K562 (cell line): ENCODE data around the gene TBL2. TPM values are rescaled to one million over a fixed set of nuclear protein-coding genes. Genes with fewer than 3 reads are reported as not detected.

Source experiments
- BRCA1 ChIP-seq, 2 experiments: fragments of 450-650 bp in 1 of 2; sonication (generic) in 1 of 2; formaldehyde crosslinking in 1 of 2; IDR thresholded peaks; 2 replicates each; pipeline versions ENCODE4 v1.5.0 to v1.6.1; 2017 to 2020; ENCODE audit warnings: mild to moderate bottlenecking in 1 of 2, missing genetic modification reagents in 1 of 2
- BRD4 ChIP-seq: fragments of 200-600 bp; sonication (generic); IDR thresholded peaks from 2 replicates; pipeline ENCODE4 v1.6.1; 2017; ENCODE audit warnings: inconsistent platforms
- CBFA2T2 ChIP-seq: fragments of 450-650 bp; conservative IDR thresholded peaks from 2 replicates; pipeline ENCODE4 v1.6.1; 2017; ENCODE audit warnings: mild to moderate bottlenecking
- CBX8 ChIP-seq: fragments of 200-600 bp; sonication (generic); IDR thresholded peaks from 2 replicates; pipeline ENCODE4 v1.6.1; 2012; ENCODE audit warnings: borderline replicate concordance, mixed run types, low read depth, mild to moderate bottlenecking, moderate library complexity, mixed read lengths, low read length, control low read depth, inconsistent platforms; ENCODE audit not compliant: poor library complexity, severe bottlenecking; ENCODE audit errors: extremely low read depth
- DNMT1 ChIP-seq: fragments of 450-650 bp; IDR thresholded peaks from 2 replicates; pipeline ENCODE4 v1.6.1; 2016; ENCODE audit warnings: antibody characterized with exemption, mild to moderate bottlenecking
- DPF2 ChIP-seq: fragments of 450-650 bp; IDR thresholded peaks from 2 replicates; pipeline ENCODE4 v1.6.1; 2016
- FOS ChIP-seq: IDR thresholded peaks from 3 replicates; pipeline ENCODE4 v1.6.1; 2011; ENCODE audit not compliant: insufficient read length; ENCODE audit errors: extremely low read depth
- MTA2 ChIP-seq: fragments of 450-650 bp; IDR thresholded peaks from 2 replicates; pipeline ENCODE4 v1.6.1; 2016; ENCODE audit warnings: low read depth
- NEUROD1 ChIP-seq: fragments of 150-350 bp; IDR thresholded peaks from 2 replicates; pipeline ENCODE4 v1.6.1; 2014; ENCODE audit warnings: borderline replicate concordance, low read length, low read depth; ENCODE audit not compliant: partially characterized antibody
- NFIX ChIP-seq: fragments of 250-450 bp; sonication (Bioruptor Pico); IDR thresholded peaks from 2 replicates; pipeline ENCODE4 v1.4.0; 2020; ENCODE audit warnings: low read depth, mild to moderate bottlenecking, moderate library complexity
- NR2C2 ChIP-seq, 2 experiments: fragments of 200-800 bp in 1 of 2; sonication (Bioruptor generic) in 1 of 2; sonication (generic) in 1 of 2; formaldehyde crosslinking in 1 of 2; IDR thresholded peaks; 2 replicates each; pipeline versions ENCODE4 v1.6.1 to v1.8.0; 2016 to 2022; ENCODE audit warnings: mild to moderate bottlenecking in 1 of 2, missing compliant biosample characterization in 1 of 2, missing genetic modification characterization in 1 of 2, missing genetic modification reagents in 1 of 2
- OTX1 ChIP-seq: fragments of 450-650 bp; formaldehyde crosslinking; IDR thresholded peaks from 2 replicates; pipeline ENCODE4 v1.4.0; 2022; ENCODE audit warnings: mild to moderate bottlenecking
- RBM17 ChIP-seq: fragments of 200-400 bp; formaldehyde crosslinking; IDR thresholded peaks from 2 replicates; pipeline ENCODE4 v1.6.1; 2017; ENCODE audit warnings: low read depth, mild to moderate bottlenecking, low read length, borderline replicate concordance
- TARDBP ChIP-seq: fragments of 450-650 bp; IDR thresholded peaks from 2 replicates; pipeline ENCODE4 v1.6.1; 2016
- ZBED1 ChIP-seq: IDR thresholded peaks from 2 replicates; pipeline ENCODE4 v1.6.1; 2014
- ZBTB26 ChIP-seq: fragments of 450-650 bp; formaldehyde crosslinking; IDR thresholded peaks from 2 replicates; pipeline ENCODE4 v1.4.0; 2022; ENCODE audit warnings: missing genetic modification characterization
- ZC3H4 ChIP-seq: sonication (generic); formaldehyde crosslinking; IDR thresholded peaks from 2 replicates; pipeline ENCODE4 v1.9.0; 2021; ENCODE audit warnings: missing genetic modification reagents, borderline replicate concordance
- ZNF143 ChIP-seq: sonication (generic); formaldehyde crosslinking; IDR thresholded peaks from 2 replicates; pipeline ENCODE4 v1.9.0; 2022; ENCODE audit warnings: mild to moderate bottlenecking, missing genetic modification reagents
- ZNF41 ChIP-seq: fragments of 250-450 bp; sonication (Bioruptor Pico); conservative IDR thresholded peaks from 2 replicates; pipeline ENCODE4 v1.4.0; 2020; ENCODE audit warnings: mild to moderate bottlenecking
- ZNF436 ChIP-seq: fragments of 250-450, 450-650 bp; sonication (Bioruptor Pico); formaldehyde crosslinking; IDR thresholded peaks from 2 replicates; pipeline ENCODE4 v1.7.0; 2020; ENCODE audit warnings: mild to moderate bottlenecking
- ZNF668 ChIP-seq: fragments of 250-450 bp; sonication (Bioruptor Pico); IDR thresholded peaks from 2 replicates; pipeline ENCODE4 v1.8.0; 2022; ENCODE audit warnings: mild to moderate bottlenecking, inconsistent platforms
- polyA plus RNA-seq, 8 experiments: library from polyadenylated mRNA; depleted of rRNA in 4 of 8; stranded (reverse) in 5 of 8; unstranded in 3 of 8; fragments of >200 nt; fragmentation: Nextera tagmentation in 2 of 8; fragmentation: Illumina TruSeq in 1 of 8; extraction: Ambion mirVana in 2 of 8; extraction: Trizol in 1 of 8; gene quantifications; 2 replicates each; pipeline versions ENCODE4 v1.2.1 to v1.2.3, GENCODE V29; 2011 to 2014; ENCODE audit warnings: inconsistent platforms in 1 of 8, missing spikeins in 1 of 8
- total RNA-seq, 7 experiments: library from RNA; depleted of rRNA in 6 of 7; stranded (reverse); fragments of >200 nt in 6 of 7; fragmentation: Illumina TruSeq in 2 of 7; extraction: Trizol in 2 of 7; gene quantifications; 2 replicates each; pipeline versions ENCODE4 v1.2.1 to v1.2.3, GENCODE V29; 2011 to 2021; ENCODE audit warnings: low replicate concordance in 1 of 7
- TF ChIP-seq, protein P1 (sequence below): fragments of 200-800 bp; sonication (Bioruptor generic); IDR thresholded peaks from 2 replicates; pipeline ENCODE4 v1.6.1; 2017; ENCODE audit warnings: missing genetic modification characterization, missing compliant biosample characterization
- TF ChIP-seq, protein P2 (sequence below), 2 experiments: fragments of 450-650 bp; IDR thresholded peaks; 2 replicates each; pipeline ENCODE4 v1.6.1; 2016
- TF ChIP-seq, protein P3 (sequence below): IDR thresholded peaks from 2 replicates; pipeline ENCODE4 v1.6.1; 2016; ENCODE audit warnings: missing genetic modification characterization, missing compliant biosample characterization

TBL2 gene
- total and polyA plus RNA-seq, 9 of the 15 experiments (the other 6 are each of a cell fraction or from before 2014, with no cell fraction given) = 2.5 to 123 (median 49.2) TPM

- TF ChIP-seq CBX8 (no peak), ZBTB26 (CRISPR knock-in tag) (no peak), NFIX (CRISPR knock-in tag) (no peak), DNMT1 (no peak), CBFA2T2 (no peak), RBM17 (no peak), ZBED1 (peak; percentile 52; the same call in 1 of the 2 replicates), ZNF668 (CRISPR knock-in tag) (no peak), DPF2 (no peak), ZNF41 (CRISPR knock-in tag) (no peak), BRCA1 (IDR thresholded peaks at IDR 0.05) (no peak), BRCA1 (CRISPR knock-in tag; IDR thresholded peaks at IDR 0.05) (no peak), NR2C2 (CRISPR knock-in tag; IDR thresholded peaks at IDR 0.05) (0 out of 2 replicates have a peak, but pooled peaks have one; percentile 36), NR2C2 (tag; IDR thresholded peaks at IDR 0.05) (peak; percentile 58; the same call in 1 of the 2 replicates), BRD4 (peak; percentile 19; the same call in 1 of the 2 replicates), TARDBP (0 out of 2 replicates have a peak, but pooled peaks have one; percentile 32), ZNF143 (no peak), ZNF436 (no peak), MTA2 (no peak), NEUROD1 (peak; percentile 77), ZC3H4 (CRISPR knock-in tag) (no peak), OTX1 (CRISPR knock-in tag) (no peak), FOS (no peak)
- TF ChIP-seq, protein P1, sequence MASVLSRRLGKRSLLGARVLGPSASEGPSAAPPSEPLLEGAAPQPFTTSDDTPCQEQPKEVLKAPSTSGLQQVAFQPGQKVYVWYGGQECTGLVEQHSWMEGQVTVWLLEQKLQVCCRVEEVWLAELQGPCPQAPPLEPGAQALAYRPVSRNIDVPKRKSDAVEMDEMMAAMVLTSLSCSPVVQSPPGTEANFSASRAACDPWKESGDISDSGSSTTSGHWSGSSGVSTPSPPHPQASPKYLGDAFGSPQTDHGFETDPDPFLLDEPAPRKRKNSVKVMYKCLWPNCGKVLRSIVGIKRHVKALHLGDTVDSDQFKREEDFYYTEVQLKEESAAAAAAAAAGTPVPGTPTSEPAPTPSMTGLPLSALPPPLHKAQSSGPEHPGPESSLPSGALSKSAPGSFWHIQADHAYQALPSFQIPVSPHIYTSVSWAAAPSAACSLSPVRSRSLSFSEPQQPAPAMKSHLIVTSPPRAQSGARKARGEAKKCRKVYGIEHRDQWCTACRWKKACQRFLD (CRISPR knock-in tag) = no peak
- TF ChIP-seq, protein P2, sequence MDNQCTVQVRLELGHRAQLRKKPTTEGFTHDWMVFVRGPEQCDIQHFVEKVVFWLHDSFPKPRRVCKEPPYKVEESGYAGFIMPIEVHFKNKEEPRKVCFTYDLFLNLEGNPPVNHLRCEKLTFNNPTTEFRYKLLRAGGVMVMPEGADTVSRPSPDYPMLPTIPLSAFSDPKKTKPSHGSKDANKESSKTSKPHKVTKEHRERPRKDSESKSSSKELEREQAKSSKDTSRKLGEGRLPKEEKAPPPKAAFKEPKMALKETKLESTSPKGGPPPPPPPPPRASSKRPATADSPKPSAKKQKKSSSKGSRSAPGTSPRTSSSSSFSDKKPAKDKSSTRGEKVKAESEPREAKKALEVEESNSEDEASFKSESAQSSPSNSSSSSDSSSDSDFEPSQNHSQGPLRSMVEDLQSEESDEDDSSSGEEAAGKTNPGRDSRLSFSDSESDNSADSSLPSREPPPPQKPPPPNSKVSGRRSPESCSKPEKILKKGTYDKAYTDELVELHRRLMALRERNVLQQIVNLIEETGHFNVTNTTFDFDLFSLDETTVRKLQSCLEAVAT (IDR thresholded peaks at IDR 0.05) = no peak
- TF ChIP-seq, protein P3, sequence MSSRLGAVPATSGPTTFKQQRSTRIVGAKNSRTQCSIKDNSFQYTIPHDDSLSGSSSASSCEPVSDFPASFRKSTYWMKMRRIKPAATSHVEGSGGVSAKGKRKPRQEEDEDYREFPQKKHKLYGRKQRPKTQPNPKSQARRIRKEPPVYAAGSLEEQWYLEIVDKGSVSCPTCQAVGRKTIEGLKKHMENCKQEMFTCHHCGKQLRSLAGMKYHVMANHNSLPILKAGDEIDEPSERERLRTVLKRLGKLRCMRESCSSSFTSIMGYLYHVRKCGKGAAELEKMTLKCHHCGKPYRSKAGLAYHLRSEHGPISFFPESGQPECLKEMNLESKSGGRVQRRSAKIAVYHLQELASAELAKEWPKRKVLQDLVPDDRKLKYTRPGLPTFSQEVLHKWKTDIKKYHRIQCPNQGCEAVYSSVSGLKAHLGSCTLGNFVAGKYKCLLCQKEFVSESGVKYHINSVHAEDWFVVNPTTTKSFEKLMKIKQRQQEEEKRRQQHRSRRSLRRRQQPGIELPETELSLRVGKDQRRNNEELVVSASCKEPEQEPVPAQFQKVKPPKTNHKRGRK (tag) = no peak
These were observed at the start of gene TBL2 (continued) for GRCh38 chr7:73578342-73579128.
